ENCODE data around the gene PASK.

- no peak for TF ChIP-seq ATF1 (CRISPR knock-in tag; IDR thresholded peaks at IDR 0.05)
- no peak for TF ChIP-seq ATF1 (tag; IDR thresholded peaks at IDR 0.05)
- TF ChIP-seq SIN3A (IDR thresholded peaks at IDR 0.05; ENCODE audit: borderline replicate concordance in 2 of 2, control insufficient read depth in 1 of 2, low read depth in 2 of 2, low read length in 2 of 2) = no peak
- TF ChIP-seq ZBTB11 (CRISPR knock-in tag; IDR thresholded peaks at IDR 0.05) = no peak
- TF ChIP-seq YY1 (IDR thresholded peaks at IDR 0.05; ENCODE audit: borderline replicate concordance in 1 of 3, control insufficient read depth in 1 of 3, extremely low read depth in 1 of 3, insufficient read depth in 3 of 3, insufficient read length in 1 of 3, insufficient replicate concordance in 2 of 3, low read depth in 1 of 3, low read length in 2 of 3) = no peak
- no peak for TF ChIP-seq JUND (IDR thresholded peaks at IDR 0.05; ENCODE audit: borderline replicate concordance, low read depth, low read length)
- no peak for TF ChIP-seq JUND (tag; IDR thresholded peaks at IDR 0.05; ENCODE audit: borderline replicate concordance, low read depth, low read length)
- no peak for TF ChIP-seq HOMEZ (CRISPR knock-in tag; IDR thresholded peaks at IDR 0.05)
- no peak for TF ChIP-seq TEAD4 (IDR thresholded peaks at IDR 0.05; ENCODE audit: low read length)
- TF ChIP-seq TEAD4 (CRISPR knock-in tag; IDR thresholded peaks at IDR 0.05; ENCODE audit: borderline replicate concordance) = no peak
- TF ChIP-seq E2F1 (CRISPR knock-in tag; IDR thresholded peaks at IDR 0.05) = no peak
- no peak for TF ChIP-seq HMGXB4 (CRISPR knock-in tag; IDR thresholded peaks at IDR 0.05)
- TF ChIP-seq RBM39 (optimal IDR thresholded peaks at IDR 0.05; ENCODE audit: low read depth, low read length) = no peak
- no peak for TF ChIP-seq SMC3 (conservative IDR thresholded peaks at IDR 0.05; ENCODE audit: insufficient read depth, low read depth, low read length)
- no peak for TF ChIP-seq POLR3A (IDR thresholded peaks at IDR 0.05; ENCODE audit: borderline replicate concordance, extremely low read depth, insufficient read depth, insufficient read length)
Observed at GRCh38 chr2:241146286-241146685, 3.0 kb downstream of the PASK start.
